Femur (tissue), 1 donor: ENCODE results near the gene RMND5B.
"Not testable (repeated sequence)": the region's sequence is repeated elsewhere in the genome, so short reads cannot be mapped to it uniquely, and the experiment has no call there.

Source experiments
- DNase-seq: peaks from one replicate; pipeline ENCODE4 v3.0.0-alpha.2; 2017

The RMND5B gene

GRCh38 chr5:178114325-178115135, 16.3 kb upstream of the RMND5B start:
- DNase-seq, result peak; percentile 47

- peak; percentile 74 for DNase-seq
Observed at GRCh38 chr5:178115136-178115813, 15.5 kb upstream of the RMND5B start.

GRCh38 chr5:178115814-178116142, 15.0 kb upstream of the RMND5B start:
- DNase-seq, result peak; percentile 37

GRCh38 chr5:178116143-178116885, 14.5 kb upstream of the RMND5B start:
- DNase-seq, result peak; percentile 48

GRCh38 chr5:178117923-178118701, 12.7 kb upstream of the RMND5B start:
- no peak for DNase-seq

- DNase-seq, result peak; percentile 47
Observed at GRCh38 chr5:178119915-178120606, 10.8 kb upstream of the RMND5B start.

GRCh38 chr5:178120607-178121357, 10.0 kb upstream of the RMND5B start:
- DNase-seq, result peak; percentile 90

GRCh38 chr5:178121391-178122276, 9.2 kb upstream of the RMND5B start:
- DNase-seq, result peak; percentile 91

- no peak for DNase-seq
Observed at GRCh38 chr5:178122346-178122745, 8.5 kb upstream of the RMND5B start.

GRCh38 chr5:178123094-178123965, 7.5 kb upstream of the RMND5B start:
- DNase-seq, result no peak

GRCh38 chr5:178123966-178124925, 6.6 kb upstream of the RMND5B start:
- DNase-seq, result no peak

GRCh38 chr5:178125253-178125906, 5.4 kb upstream of the RMND5B start:
- DNase-seq, result no peak

GRCh38 chr5:178126556-178126955, 4.3 kb upstream of the RMND5B start:
- no peak for DNase-seq

GRCh38 chr5:178127300-178128009, 3.4 kb upstream of the RMND5B start:
- not testable (repeated sequence) for DNase-seq

GRCh38 chr5:178129296-178129695, 1.5 kb upstream of the RMND5B start:
- DNase-seq, result no peak

GRCh38 chr5:178130234-178130575, 609 bp upstream of the RMND5B start:
- not testable (repeated sequence) for DNase-seq

GRCh38 chr5:178131446-178131996, 707 bp downstream of the RMND5B start:
- no peak for DNase-seq
